Panc1 (cell line): Measurements from ENCODE around the gene TRMT6. TPM values are rescaled to one million over a fixed set of nuclear protein-coding genes. Genes with fewer than 3 reads are reported as not detected.

Experiments
- ATAC-seq: fragments of 200-7000 bp; cut with Tn5 transposase; 2 replicates; pipeline ENCODE4 v1.9.1; 2020; ENCODE audit warnings: mild to moderate bottlenecking, moderate library complexity
- BruUV-seq: library from RNA; stranded (reverse); fragments of 400-500 nt; replicated peaks from 2 replicates; lab custom pipeline; 2021; lab: Mats Ljungman, UMichigan
- CTCF ChIA-PET: fragments of 300-600 bp; sonication (Branson Sonifier 250); formaldehyde crosslinking; loops from one replicate; lab custom pipeline; 2022; ENCODE audit warnings: antibody characterized with exemption; lab: Charles Lee
- POLR2A ChIA-PET: fragments of 300-600 bp; sonication (Branson Sonifier 250); formaldehyde crosslinking; loops from one replicate; lab custom pipeline; 2022; ENCODE audit warnings: antibody characterized with exemption; lab: Charles Lee
- DNase-seq: peaks from one replicate; pipeline ENCODE4 v3.0.0-alpha.2; 2010; ENCODE audit warnings: low read depth, low spot score
- H3K27ac ChIP-seq: 2 replicates; pipeline ENCODE4 v1.5.1; 2011; ENCODE audit warnings: mild to moderate bottlenecking, low read length, inconsistent platforms
- H3K27me3 ChIP-seq: fragments of 200-500 bp; sonication (Bioruptor generic); 2 replicates; pipeline ENCODE4 v1.6.0; 2014; ENCODE audit warnings: low read length, inconsistent platforms; ENCODE audit not compliant: control insufficient read depth, insufficient read depth
- H3K36me3 ChIP-seq: fragments of 200-500 bp; sonication (Bioruptor generic); 2 replicates; pipeline ENCODE4 v1.5.1; 2014; ENCODE audit warnings: inconsistent platforms, mild to moderate bottlenecking, low read length, moderate library complexity; ENCODE audit not compliant: control insufficient read depth, insufficient read depth
- H3K4me1 ChIP-seq: 2 replicates; pipeline ENCODE4 v1.5.1; 2011; ENCODE audit warnings: inconsistent platforms, mild to moderate bottlenecking, low read length, moderate library complexity; ENCODE audit not compliant: control insufficient read depth, insufficient read depth
- H3K4me3 ChIP-seq, 2 experiments: 2 replicates each; pipeline ENCODE4 v1.5.1; 2011 to 2012; ENCODE audit warnings: low read depth in 2 of 2, low read length in 2 of 2, mild to moderate bottlenecking in 2 of 2, inconsistent platforms in 1 of 2, moderate library complexity in 1 of 2
- H3K9me3 ChIP-seq: fragments of 200-500 bp; sonication (Bioruptor generic); 2 replicates; pipeline ENCODE4 v1.5.1; 2014; ENCODE audit warnings: low read depth, mild to moderate bottlenecking, inconsistent platforms, low read length, moderate library complexity; ENCODE audit not compliant: control insufficient read depth, insufficient read depth
- POLR2AphosphoS5 ChIP-seq: IDR thresholded peaks from 2 replicates; pipeline ENCODE4 v1.6.1; 2012; ENCODE audit warnings: mild to moderate bottlenecking, low read depth, low read length, moderate library complexity
- SIN3A ChIP-seq: IDR thresholded peaks from 2 replicates; pipeline ENCODE4 v1.6.1; 2012; ENCODE audit warnings: low read depth, mild to moderate bottlenecking, low read length, moderate library complexity, borderline replicate concordance; ENCODE audit not compliant: insufficient read depth
- TCF7L2 ChIP-seq: IDR thresholded peaks from 2 replicates; pipeline ENCODE4 v1.6.1; 2011; ENCODE audit warnings: mild to moderate bottlenecking, low read depth, low read length, inconsistent platforms
- in situ Hi-C: cut with HindIII; loops from 2 replicates; pipeline ENCODE4 v1.10.0; 2016; ENCODE audit warnings: low sequenced_read_pairs, low pct_unique_long_range_greater_than_20kb
- intact Hi-C: fragments of 100-400 bp; cut with micrococcal nuclease; formaldehyde crosslinking; loops from one replicate; pipeline ENCODE4 v1.10.0; 2022; ENCODE audit not compliant: unreplicated experiment
- total RNA-seq: library from RNA; stranded (reverse); gene quantifications from one replicate; pipeline ENCODE4 v1.2.1, GENCODE V29; 2021; ENCODE audit not compliant: unreplicated experiment
- TF ChIP-seq, protein P1 (sequence below): fragments of 450-650 bp; IDR thresholded peaks from 2 replicates; pipeline ENCODE4 v1.5.1; 2017; ENCODE audit warnings: mild to moderate bottlenecking
- TF ChIP-seq, protein P2 (sequence below), 2 experiments: IDR thresholded peaks; 2 replicates each; pipeline ENCODE4 v1.6.1; 2011 to 2012; ENCODE audit warnings: low read depth in 2 of 2, control low read depth in 1 of 2, low read length in 1 of 2, mild to moderate bottlenecking in 1 of 2, moderate library complexity in 1 of 2; ENCODE audit not compliant: insufficient read depth in 1 of 2

Gene TRMT6
- total RNA-seq, 1 experiment from 2014 or later: 27.9 TPM

DNA sequence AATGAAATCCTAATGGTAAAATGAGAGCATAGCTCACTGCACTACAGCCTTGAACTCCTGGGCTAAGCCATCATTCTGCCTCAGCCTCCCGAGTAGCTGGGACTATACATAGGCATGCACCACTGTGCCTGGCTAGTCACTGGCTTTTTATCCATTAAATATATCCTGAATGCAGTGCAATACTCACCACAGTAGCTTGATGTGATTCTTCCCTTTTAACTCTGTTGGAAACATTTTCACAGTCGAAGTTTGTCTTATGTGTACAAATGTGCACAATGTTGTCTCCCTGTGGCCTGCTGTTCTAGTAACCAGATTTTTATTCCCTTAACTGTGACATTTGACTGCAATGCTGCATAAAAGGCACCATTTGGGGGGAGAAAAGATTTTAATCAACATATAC is 56.7 kb downstream of the TRMT6 start:
- Histone ChIP-seq H3K36me3 (no peaks in the 10 kb centered on the region), H3K4me1 (no peaks in the 10 kb centered on the region), H3K4me3 (no peak overlapping the region), H3K27ac (no peak overlapping the region), H3K9me3 (no peaks in the 10 kb centered on the region), H3K27me3 (peaks cover 8% of the 10 kb centered on the region)
- ChIA-PET POLR2A (no interaction called here), CTCF (no interaction called here)
- no peak for TF ChIP-seq SIN3A
- TF ChIP-seq, protein P1, sequence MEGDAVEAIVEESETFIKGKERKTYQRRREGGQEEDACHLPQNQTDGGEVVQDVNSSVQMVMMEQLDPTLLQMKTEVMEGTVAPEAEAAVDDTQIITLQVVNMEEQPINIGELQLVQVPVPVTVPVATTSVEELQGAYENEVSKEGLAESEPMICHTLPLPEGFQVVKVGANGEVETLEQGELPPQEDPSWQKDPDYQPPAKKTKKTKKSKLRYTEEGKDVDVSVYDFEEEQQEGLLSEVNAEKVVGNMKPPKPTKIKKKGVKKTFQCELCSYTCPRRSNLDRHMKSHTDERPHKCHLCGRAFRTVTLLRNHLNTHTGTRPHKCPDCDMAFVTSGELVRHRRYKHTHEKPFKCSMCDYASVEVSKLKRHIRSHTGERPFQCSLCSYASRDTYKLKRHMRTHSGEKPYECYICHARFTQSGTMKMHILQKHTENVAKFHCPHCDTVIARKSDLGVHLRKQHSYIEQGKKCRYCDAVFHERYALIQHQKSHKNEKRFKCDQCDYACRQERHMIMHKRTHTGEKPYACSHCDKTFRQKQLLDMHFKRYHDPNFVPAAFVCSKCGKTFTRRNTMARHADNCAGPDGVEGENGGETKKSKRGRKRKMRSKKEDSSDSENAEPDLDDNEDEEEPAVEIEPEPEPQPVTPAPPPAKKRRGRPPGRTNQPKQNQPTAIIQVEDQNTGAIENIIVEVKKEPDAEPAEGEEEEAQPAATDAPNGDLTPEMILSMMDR: no peak
- BruUV-seq: no TSS peak
- no peak for ATAC-seq
- DNase-seq: no peak
- intact Hi-C loops (no loop called here), in situ Hi-C loops (no loop called here)

DNA sequence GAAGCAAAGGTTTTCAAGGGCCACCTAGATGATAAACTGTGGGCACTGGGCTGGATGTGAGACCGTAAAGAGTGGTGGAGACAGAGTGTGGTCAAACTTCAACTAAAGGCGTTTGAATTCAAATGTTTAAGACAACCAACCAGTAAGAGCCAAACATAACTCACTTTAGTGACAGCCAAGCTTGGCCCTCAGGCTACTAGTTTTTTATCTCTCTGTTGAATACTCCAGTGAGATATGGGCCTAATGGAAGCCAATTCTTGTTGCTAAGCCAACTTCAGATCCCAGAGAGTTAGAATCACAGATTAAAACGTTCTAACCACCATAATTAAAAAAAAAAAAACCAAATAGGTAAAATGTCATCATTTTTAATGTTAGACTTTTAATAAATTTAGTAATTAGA is 57.3 kb downstream of the TRMT6 start:
- ChIA-PET POLR2A (no interaction called here), CTCF (no interaction called here)
- no peaks in the 10 kb centered on the region for H3K4me1 ChIP-seq
- H3K4me3 ChIP-seq: no peak overlapping the region
- no peak for TF ChIP-seq POLR2AphosphoS5
- TF ChIP-seq, protein P1: no peak
- TF ChIP-seq SIN3A: no peak
- TF ChIP-seq TCF7L2: no peak
- TF ChIP-seq, protein P2, sequence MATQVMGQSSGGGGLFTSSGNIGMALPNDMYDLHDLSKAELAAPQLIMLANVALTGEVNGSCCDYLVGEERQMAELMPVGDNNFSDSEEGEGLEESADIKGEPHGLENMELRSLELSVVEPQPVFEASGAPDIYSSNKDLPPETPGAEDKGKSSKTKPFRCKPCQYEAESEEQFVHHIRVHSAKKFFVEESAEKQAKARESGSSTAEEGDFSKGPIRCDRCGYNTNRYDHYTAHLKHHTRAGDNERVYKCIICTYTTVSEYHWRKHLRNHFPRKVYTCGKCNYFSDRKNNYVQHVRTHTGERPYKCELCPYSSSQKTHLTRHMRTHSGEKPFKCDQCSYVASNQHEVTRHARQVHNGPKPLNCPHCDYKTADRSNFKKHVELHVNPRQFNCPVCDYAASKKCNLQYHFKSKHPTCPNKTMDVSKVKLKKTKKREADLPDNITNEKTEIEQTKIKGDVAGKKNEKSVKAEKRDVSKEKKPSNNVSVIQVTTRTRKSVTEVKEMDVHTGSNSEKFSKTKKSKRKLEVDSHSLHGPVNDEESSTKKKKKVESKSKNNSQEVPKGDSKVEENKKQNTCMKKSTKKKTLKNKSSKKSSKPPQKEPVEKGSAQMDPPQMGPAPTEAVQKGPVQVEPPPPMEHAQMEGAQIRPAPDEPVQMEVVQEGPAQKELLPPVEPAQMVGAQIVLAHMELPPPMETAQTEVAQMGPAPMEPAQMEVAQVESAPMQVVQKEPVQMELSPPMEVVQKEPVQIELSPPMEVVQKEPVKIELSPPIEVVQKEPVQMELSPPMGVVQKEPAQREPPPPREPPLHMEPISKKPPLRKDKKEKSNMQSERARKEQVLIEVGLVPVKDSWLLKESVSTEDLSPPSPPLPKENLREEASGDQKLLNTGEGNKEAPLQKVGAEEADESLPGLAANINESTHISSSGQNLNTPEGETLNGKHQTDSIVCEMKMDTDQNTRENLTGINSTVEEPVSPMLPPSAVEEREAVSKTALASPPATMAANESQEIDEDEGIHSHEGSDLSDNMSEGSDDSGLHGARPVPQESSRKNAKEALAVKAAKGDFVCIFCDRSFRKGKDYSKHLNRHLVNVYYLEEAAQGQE (IDR thresholded peaks at IDR 0.05; ENCODE audit: insufficient read depth in 1 of 2, low read depth in 2 of 2, low read length in 1 of 2): no peak
- peaks cover 9% of the 10 kb centered on the region; the same call in 1 of the 2 replicates for H3K27me3 ChIP-seq
- no peaks in the 10 kb centered on the region for H3K36me3 ChIP-seq
- DNase-seq (no peak), ATAC-seq (no peak)
- no peaks in the 10 kb centered on the region for H3K9me3 ChIP-seq
- intact Hi-C loops: no loop called here
- no TSS peak for BruUV-seq
- in situ Hi-C loops: no loop called here
- no peak overlapping the region for H3K27ac ChIP-seq
